HG02840 (cell line): ENCODE results near the gene TULP1.

Experiments
- ATAC-seq: cut with Tn5 transposase; IDR thresholded peaks from one replicate; pipeline ENCODE4 v1.9.1; 2021; ENCODE audit warnings: mild to moderate bottlenecking, moderate library complexity, moderate number of reproducible peaks; ENCODE audit not compliant: unreplicated experiment, low FRiP score

The TULP1 gene

DNA sequence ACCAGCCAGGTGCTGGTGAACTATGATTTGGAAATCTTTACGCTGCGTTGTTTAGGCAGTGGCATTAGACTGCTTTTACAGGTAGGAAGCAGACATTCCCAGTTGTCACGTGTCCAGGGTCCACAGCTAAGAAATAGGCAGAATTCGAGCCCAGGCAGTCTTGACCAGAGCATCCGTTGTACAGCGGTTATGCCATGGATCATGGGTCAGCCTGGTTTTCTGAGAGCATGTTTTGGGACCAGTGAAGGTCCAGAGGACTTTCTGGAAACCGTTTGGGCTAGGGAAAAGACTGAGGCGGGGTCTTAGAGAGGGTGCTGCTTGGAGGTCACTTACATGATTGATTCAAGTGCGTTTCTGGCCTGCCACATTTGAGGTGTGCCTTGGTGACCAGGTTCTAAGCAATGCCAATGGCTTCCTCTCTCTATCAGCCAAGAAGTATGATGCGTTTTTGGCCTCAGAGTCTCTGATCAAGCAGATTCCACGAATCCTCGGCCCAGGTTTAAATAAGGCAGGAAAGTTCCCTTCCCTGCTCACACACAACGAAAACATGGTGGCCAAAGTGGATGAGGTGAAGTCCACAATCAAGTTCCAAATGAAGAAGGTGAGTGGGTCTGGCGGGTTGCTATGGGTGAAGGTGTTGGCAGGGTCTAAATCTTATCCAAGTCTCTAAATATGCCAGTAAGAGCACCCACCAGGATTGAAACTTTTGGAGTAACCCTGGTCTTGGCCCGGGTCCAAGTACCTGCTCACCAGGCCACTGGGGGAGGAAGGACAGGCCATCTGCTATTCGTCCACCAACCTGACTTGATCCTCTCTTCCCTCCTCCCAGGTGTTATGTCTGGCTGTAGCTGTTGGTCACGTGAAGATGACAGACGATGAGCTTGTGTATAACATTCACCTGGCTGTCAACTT lies 42.7 kb downstream of the TULP1 start:
- ATAC-seq: no peak

DNA sequence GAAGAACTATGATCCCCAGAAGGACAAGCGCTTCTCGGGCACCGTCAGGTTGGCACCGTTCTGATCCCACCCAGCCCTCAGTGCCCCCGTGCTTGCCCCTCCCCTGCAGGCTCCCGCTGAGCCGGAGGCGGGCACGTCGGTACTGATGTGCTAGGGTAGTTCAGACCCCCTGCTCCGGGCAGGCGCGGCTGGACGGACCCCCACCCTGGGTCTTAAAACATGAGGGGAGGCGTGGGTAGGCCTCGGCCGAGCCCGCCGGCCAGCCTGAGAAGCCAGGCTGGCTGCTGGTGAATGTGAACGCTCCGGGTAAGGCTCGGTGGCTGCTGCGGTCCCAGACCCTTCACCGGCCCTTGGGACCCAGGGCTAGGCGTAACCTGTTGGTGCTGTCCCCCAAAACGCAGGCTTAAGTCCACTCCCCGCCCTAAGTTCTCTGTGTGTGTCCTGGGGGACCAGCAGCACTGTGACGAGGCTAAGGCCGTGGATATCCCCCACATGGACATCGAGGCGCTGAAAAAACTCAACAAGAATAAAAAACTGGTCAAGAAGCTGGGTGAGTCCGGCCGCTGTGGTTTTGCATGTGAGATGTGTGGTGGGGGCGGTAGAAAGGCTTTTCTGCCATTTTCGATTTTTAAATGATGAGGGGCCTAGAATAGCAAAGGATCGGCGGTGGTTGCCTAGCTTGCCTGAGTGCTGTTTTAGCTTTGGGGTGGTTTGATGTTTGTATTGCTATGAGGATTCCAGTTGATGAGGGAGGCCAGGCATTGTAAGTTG lies 43.5 kb downstream of the TULP1 start:
- ATAC-seq: no peak

DNA sequence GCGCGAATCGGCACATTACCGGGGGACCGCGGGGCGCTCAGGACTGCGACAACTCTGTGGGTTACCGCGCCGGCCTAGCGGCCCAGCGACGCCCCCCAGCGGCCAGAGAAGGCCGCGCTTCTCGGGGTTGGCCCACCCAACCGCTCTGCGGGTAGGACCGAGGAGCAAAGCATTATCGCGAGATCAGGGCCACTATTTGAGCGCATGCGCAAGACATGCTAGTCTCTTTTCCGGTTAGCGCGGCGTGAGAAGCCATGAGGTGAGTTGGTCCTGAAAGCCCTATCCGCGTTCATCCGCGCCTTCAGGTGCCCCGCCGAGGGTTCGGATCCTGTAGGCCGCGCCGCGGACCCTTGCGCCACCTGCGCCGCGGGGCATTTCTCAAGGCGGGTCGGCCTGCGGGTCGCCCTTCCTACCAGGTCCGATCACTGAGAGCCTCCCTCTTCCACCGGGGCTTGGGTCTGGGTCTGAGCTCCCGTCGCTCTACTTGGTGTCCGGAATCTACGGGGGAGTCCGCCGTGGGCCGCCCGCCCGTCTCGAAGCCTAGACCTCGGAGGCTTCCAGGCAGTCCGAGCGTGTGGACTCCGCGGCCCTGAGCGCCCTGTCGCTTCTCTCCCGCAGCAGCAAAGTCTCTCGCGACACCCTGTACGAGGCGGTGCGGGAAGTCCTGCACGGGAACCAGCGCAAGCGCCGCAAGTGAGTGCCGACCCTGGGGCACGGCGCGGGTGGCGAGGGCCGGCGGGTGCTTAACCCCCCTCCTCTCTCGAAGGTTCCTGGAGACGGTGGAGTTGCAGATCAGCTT lies 44.3 kb downstream of the TULP1 start, which contains the start of gene RPL10A:
RPL10A (plus strand) TSS at position 221 of the 799 bp plus-strand sequence; CDS start at position 255, 34 bp downstream.
- ATAC-seq: peak; percentile 75

- ATAC-seq: no peak
Measured at GRCh38 chr6:35465646-35466045, 47.0 kb downstream of the TULP1 start.

DNA sequence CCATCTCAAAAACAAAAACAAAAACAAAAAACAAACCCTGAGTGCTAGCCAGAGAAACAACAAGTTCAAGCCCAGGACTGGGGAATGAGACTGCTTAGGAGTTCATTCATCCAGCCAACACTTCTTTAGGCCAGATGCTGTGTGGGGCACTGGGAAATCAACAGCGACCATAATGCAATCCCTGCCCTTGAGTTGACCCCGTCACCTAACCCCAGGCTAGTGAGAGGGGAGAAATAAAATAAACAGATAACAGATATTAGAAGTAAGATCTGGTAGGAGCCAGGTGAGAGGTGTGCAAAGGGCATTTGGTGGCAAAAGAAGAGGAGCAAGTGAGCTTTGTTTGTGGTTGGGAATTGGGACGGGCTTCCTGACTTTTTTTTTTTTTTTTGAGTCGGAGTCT lies 49.4 kb downstream of the TULP1 start:
- no peak for ATAC-seq

GRCh38 chr6:35461270-35461669 lies 51.4 kb downstream of the TULP1 start:
- no peak for ATAC-seq

GRCh38 chr6:35457907-35458306 lies 54.8 kb downstream of the TULP1 start:
- ATAC-seq: no peak

DNA sequence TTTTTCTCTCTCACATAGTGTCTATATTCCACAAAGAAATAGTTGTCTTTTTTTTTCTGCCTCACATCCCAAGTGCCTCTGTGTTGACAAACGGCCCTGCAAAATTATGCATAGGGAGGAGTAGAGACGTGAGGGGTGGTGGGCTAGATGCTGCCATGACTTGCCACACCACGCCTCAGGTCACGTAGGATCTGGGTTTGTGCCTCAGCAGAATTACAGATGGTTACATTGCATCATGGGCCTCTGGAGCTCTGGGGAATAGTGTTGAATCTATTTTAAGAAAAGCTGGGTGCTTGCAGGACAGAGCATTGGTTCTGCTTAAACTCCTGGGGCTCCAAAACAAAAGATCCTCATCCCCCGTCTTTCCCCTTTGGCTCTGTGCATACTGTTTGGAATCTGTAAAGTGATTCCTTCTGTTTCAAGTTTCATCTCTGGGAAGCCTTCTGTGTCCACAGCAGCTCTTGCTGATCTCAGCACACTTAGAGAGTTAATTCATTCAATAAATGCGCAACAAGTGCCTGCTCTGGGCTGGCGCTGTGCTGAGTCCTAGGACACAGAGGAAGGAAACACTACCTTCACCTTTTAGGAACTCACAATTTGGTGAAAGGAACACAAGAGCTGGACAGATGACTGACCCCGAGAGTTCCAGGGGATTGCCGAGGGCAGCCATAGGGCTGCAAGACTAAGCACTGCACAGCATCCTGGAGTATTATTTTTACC lies 58.1 kb downstream of the TULP1 start:
- ATAC-seq: no peak

DNA sequence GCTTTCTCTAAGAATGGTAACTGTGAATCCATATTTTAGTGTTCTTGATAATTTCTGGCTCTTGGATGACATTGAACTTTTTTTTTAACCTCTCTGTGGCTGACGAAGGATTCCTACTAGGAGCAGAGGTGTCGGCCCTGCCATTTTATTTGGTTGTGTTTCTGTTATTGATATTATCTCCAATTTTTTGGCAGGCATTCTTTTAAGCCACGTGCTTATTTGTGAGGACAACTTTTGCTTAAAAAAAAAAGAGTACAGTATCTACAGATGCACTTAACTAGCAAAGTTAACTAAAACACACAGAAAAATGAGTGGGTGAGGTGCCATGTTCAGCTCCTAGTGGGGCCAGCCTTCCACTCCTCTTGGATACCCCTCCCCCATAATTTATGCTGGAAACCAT lies 59.5 kb downstream of the TULP1 start:
- ATAC-seq: no peak

DNA sequence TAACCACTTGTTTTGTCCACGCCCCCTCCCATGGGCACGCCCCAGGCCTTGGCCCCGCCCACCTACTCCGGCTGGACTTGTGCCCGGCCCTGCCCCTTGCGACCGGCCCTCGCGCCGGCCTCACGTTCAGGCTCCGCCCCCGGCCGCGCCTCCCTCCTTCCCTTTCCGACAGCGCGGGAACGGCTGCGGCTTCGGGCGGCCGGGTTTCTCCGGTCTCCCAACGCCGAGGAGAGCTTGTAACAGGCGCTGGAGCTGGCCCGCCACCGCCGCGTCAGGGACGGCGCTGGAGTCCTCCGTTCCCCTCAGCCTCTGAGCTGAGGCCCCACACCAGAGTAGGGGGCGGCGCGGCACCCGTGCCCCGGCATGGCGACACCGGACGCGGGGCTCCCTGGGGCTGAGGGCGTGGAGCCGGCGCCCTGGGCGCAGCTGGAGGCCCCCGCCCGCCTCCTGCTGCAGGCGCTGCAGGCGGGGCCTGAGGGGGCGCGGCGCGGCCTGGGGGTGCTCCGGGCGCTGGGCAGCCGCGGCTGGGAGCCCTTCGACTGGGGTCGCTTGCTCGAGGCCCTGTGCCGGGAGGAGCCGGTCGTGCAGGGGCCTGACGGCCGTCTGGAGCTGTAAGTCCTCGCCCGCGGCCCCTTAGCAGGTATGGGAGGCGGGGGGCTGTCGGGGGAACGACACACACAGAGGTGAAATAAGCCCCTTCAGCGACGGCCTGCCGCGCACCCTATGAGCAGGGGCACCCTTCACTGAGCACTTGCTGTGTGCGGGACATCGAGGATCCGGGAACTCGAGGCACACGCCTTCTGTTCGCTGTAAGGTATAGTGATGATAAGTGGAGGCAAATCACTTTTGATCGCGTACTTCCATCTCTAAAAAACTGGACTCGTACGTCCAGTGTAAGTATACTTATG lies 60.3 kb downstream of the TULP1 start, which contains the start of gene FANCE:
FANCE (plus strand) TSS at position 156 of the 908 bp plus-strand sequence; CDS start at position 364, 208 bp downstream.
- ATAC-seq: peak; percentile 92

DNA sequence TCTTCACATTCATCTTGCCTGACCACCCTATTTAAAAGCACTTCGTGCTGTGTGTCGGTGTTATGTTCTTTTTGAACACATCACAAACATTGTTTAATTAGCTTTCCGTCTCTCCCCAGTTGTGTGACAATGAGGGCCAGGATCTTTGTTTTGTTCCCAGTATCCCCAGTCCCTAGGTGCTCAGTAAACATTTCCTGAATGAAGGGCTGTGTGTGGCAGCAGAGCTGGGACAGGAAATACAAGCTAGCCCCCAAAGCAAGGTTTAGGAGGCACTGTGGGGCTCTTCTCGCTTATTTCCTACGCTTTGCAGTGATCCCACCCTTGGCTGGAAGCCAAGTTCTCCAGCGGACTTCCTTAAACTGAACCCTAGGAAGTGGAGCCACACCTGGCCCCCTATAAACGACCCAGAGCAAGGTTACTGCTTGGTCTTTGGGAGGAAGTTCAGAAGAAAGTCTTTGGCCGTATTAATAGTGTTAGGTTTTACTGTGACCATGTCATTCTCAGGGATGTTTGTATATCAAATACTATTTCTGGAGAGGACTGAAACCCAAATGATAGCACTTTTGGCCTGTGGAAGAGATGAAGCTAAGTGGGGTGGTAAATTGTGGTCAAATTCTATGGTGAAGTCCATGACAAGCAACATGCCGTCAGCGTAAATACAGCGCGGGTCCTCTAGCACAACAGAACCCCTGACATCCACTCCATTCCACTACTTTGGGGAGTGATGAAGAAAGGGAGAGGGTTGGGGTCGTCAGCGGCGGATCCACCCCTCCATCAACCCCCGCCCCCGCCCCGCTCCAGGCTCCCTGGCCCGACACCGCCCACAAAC lies 61.1 kb downstream of the TULP1 start:
- ATAC-seq: no peak

- ATAC-seq: no peak
Measured at GRCh38 chr6:35449287-35449881, 63.3 kb downstream of the TULP1 start.

- no peak for ATAC-seq
Measured at GRCh38 chr6:35448191-35448590, 64.5 kb downstream of the TULP1 start.
